Measurements from ENCODE around the gene IFTAP. TPM values are rescaled to one million over a fixed set of nuclear protein-coding genes. Genes with fewer than 3 reads are reported as not detected.

IFTAP gene
- total RNA-seq, 1 donor = 25.5 TPM

DNA sequence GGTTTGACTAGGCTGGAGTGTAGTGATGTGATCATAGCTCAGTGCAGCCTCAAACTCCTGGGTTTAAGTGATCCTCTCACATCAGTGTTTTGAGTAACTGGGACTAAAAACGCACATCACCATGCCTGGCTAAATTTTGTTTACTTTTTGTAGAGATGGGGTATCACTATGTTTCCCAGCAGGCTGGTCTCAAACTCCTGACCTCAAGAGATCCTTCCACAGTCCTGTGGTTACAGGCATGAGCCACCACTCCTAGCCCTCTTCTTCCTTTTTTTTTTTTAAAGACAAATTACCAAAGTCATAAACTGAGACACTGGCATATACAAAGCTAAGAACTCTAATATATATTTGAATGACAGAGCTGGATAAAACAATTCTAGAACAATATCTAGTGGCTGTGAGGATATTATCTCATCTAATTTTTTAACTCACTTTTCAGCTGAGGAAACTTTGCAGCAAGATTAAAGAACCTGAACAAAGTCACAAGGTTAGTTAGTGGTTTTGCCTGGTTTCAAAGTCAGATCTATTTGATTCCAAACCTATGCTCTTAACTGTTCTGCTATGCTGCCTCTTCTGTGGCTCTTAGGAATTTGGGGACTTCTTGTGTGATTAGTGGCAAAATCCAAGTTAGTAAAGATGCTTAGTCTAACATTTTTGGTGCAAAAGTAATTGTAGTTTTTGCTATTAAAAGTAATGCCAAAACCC, 99.0 kb downstream of the IFTAP start:
- no peak for DNase-seq (ENCODE audit: low read depth)
- H3K4me3 ChIP-seq (ENCODE audit: low read depth, low read length) = no peak overlapping the region
- TF ChIP-seq CTCF (IDR thresholded peaks at IDR 0.05; ENCODE audit: insufficient read depth, low read depth, low read length) = no peak

DNA sequence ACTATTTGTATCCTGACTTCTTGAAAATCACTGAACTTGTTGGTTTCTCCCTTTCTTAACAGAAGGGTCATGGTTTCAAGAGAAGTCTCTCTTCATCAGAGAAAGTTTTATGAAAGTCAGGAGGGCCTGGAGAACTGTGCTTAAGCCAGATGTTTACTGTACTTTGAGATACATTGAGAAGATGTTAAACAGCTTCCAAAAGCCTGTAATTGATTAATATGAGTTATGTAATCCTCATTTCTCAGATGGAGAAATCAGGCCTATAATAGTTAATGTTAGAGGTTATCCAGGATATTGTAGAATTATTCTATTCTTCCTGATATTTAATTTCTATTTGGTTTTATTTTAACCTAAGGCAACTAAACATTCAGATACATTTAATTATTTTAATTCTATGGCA, 100.8 kb downstream of the IFTAP start:
- DNase-seq (ENCODE audit: low read depth) = no peak
- no peak for TF ChIP-seq CTCF (IDR thresholded peaks at IDR 0.05; ENCODE audit: insufficient read depth, low read depth, low read length)
- no peak overlapping the region for H3K4me3 ChIP-seq (ENCODE audit: low read depth, low read length)

- no peak for TF ChIP-seq CTCF (IDR thresholded peaks at IDR 0.05; ENCODE audit: insufficient read depth, low read depth, low read length)
- no peak for DNase-seq (ENCODE audit: low read depth)
- no peak overlapping the region for H3K4me3 ChIP-seq (ENCODE audit: low read depth, low read length)
Measured at GRCh38 chr11:36695571-36695970, 101.3 kb downstream of the IFTAP start.

- DNase-seq (ENCODE audit: low read depth) = no peak
Measured at GRCh38 chr11:36696550-36696949, 102.2 kb downstream of the IFTAP start.

DNA sequence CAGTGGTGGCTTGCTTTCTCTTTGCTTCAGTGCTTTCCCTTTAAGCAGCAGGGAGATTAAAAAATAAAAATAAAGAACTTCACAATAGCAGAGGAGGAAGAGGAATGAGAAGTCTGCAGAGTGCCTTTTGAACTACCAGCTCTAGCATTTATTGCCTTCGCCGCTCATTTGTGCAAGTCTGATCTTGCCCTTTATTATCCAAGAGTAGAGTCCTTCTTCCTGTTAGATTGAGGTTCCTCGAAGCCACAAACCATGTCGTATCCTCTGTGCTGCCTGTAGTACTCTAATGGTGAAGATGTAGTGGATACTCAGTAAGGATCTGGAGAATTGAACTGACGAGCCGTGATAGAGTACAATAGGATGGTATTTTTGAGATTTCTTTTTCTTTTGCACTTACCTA, 105.0 kb downstream of the IFTAP start:
- no peak for DNase-seq (ENCODE audit: low read depth)
- no peak overlapping the region for H3K4me3 ChIP-seq (ENCODE audit: low read depth, low read length)
- TF ChIP-seq CTCF (IDR thresholded peaks at IDR 0.05; ENCODE audit: insufficient read depth, low read depth, low read length) = no peak

More at GRCh38 chr11:36696550-36696949, 102.2 kb downstream of the IFTAP start:
- no peak overlapping the region for H3K4me3 ChIP-seq (ENCODE audit: low read depth, low read length)
- no peak for TF ChIP-seq CTCF (IDR thresholded peaks at IDR 0.05; ENCODE audit: insufficient read depth, low read depth, low read length)

DNA sequence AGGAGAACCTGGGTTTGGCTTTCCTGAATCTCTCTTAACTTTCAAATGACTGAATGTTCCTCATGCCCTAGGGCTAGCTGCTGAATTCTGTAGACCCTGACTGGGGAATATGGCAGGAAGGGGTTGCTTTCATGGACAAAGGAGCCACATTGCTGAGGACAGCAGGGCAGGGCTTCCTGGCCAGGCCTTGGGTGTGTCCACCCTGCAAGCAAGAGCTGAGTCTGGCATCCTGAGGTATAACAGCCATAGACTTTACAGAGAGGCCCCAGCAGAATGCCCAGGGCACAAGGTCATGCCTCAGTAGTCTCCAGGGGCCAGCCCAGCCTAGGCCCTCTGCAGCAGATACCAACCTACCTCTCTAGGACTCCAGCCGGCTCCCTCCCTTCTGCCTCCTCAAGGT, 105.9 kb downstream of the IFTAP start:
- no peak overlapping the region for H3K4me3 ChIP-seq (ENCODE audit: low read depth, low read length)
- TF ChIP-seq CTCF (IDR thresholded peaks at IDR 0.05; ENCODE audit: insufficient read depth, low read depth, low read length) = no peak

More for the DNA sequence above, 105.9 kb downstream of the IFTAP start:
- DNase-seq (ENCODE audit: low read depth) = no peak
